GM18505 (cell line): ENCODE measurements around the gene SFTPA1.
"Not testable (repeated sequence)": the region's sequence is repeated elsewhere in the genome, so short reads cannot be mapped to it uniquely, and the experiment has no call there.

Experiments used
- ATAC-seq: cut with Tn5 transposase; IDR thresholded peaks from one replicate; pipeline ENCODE4 v1.9.1; 2021; ENCODE audit not compliant: unreplicated experiment
- POLR2A ChIP-seq: IDR thresholded peaks from 4 replicates; pipeline ENCODE4 v1.6.1; 2011; ENCODE audit warnings: borderline replicate concordance; ENCODE audit not compliant: insufficient read depth, insufficient read length; ENCODE audit errors: extremely low read depth

SFTPA1 gene

DNA sequence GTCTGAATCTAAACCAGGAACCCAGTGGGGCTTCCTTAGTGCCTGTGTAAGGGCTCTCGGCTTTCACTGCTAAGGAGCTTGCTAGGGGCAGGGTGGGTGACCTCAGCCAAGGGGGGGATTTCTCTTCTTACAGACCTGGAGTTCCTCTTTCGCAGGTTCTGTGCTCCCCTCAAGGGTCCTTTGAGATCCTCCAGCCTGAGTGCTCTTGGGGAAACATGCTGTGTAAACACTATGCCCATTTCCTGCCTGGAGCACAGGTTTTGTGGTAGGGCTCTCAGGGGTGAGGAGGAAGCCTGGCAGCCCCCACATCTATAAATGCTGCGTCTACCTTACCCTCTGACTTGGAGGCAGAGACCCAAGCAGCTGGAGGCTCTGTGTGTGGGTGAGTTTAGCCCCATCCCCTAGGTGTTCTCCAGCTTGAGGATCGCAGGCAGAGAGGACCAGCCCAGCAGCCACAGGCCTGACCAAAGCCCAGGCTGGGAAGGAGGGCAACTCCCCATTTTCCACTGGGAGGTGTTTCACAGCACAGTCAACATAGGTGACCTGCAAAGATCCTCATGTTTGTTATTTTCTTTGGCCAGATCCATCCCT is at the start of gene SFTPA1:
Gene SFTPA1, plus strand, starts transcription at position 339 of the 591 bp plus-strand sequence. CDS start 887 bp downstream, outside the sequence.
- ATAC-seq: no peak
- no peak for TF ChIP-seq POLR2A

DNA sequence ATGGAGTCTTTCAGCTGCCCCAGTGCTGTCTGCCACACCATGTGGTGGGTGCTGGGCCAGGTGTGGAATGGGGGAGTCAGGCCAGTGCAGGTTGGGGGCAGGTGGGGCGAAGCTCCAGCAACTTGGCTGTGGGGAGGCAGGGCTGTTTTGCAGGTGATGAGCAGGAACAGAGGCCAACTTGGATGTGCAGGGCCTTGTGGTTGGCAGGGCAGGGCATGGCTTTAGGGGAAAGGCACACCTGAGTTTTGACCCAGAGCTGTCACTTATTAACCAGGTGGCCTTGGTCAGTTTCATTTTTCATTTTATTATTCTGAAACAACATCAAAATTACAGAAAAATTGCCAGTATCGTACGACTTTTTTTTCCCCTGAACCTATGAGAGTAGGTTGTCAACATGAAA is 49.5 kb upstream of the SFTPA1 start:
- TF ChIP-seq POLR2A: no peak
- no peak for ATAC-seq

- ATAC-seq: peak; percentile 85
- no peak for TF ChIP-seq POLR2A
Measured at GRCh38 chr10:79562135-79562756, 48.5 kb upstream of the SFTPA1 start.

DNA sequence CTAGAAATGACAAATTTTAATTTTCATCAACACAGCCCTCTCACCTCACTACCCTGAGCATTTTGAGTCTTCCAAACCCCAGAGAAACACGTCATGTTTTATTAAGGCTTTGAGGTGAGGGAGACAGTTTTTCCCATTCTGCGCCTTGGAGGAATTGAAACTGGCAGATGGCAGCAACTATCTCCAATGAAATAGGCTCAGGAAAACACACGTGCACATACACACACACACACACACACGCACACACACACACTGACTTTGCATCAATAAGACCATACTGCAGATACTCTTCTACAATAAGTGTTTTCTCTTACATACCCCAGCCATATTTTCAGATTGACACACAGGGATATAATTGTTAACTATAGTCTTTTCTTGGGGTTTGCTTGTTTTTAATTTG is 47.3 kb upstream of the SFTPA1 start:
- TF ChIP-seq POLR2A: no peak
- no peak for ATAC-seq

DNA sequence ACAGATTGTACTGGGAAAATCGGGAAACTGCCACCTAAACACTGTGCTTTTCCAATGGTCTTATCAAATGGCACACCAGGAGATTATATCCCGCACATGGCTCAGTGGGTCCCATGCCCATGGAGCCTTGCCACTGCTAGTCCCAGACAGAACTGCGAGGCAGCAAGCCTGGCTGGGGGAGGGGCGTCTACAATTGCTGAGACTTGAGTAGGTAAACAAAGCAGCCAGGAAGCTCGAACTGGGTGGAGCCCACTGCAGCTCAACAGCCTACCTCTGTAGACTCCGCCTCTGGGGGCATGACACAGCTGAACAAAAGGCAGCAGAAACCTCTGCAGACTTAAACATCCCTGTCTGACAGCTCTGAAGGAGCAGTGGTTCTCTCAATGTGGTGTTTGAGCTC is 40.1 kb upstream of the SFTPA1 start:
- ATAC-seq: not testable (repeated sequence)

- no peak for TF ChIP-seq POLR2A
- no peak for ATAC-seq
Measured at GRCh38 chr10:79579361-79579760, 31.4 kb upstream of the SFTPA1 start.

DNA sequence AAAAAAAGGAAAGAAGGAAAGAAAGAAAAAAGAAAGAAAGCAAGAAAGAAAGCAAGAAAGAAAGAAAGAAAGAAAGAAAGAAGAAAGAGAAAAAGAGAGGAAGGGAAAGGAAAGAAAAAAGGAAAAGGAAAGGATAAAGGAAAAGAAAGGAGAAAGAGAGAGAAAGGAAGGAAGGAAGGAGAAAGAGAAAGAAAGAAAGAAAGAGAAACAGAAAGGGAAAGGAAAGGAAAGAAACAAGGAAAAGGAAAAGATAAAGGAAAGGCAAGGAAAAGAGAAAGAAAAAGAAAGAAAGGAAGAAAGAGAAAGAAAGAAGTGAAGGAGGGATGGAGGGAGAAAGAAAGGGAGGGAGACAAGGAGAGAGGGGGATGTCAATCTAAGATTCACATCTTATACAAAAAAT is 29.7 kb upstream of the SFTPA1 start:
- no peak for ATAC-seq
- no peak for TF ChIP-seq POLR2A

DNA sequence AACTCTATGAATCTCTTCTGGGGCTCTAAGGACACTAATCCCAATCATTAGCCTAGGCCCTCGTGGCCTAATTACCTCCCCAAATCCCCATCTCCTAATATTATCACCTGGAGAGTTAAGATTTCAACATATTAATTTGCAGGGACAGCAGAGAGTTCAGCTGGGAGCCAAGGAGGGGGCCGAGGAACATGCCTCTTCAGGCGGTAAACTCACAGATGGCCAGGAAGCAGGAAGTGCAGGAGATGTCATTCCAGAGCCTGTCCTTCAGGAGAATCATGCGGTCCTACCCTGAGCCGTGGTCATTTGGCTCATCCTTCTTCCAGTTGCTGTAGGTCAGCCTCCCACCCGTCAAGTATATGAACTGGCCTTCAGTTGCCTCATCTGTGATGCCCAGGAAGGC is 28.6 kb upstream of the SFTPA1 start:
- TF ChIP-seq POLR2A: no peak
- ATAC-seq: no peak

GRCh38 chr10:79582954-79583353 is 27.8 kb upstream of the SFTPA1 start:
- not testable (repeated sequence) for ATAC-seq

DNA sequence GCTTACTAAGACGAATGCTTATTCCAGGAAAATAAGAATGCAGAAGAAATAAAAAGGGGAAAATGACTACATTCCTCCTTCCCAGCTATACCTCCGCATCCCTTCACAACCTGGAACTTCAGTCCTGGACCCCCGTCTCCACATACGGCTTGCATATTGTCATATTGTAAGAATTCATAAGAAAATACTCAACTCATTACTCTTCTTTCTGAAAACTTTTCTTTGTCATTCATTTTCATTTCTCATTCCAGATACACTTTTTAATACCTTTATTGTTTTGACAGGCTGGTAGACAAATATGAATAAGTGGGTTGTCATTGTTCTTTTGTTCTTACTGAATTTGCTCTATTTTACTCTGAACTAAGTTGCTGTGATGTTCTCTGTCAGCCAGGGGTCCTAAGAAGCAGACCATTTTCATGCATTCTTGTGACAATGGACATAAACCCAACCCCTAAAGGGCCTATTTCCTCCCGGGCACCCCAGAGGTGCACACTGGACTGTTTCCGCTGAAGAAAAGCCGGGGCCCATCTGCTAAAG is 27.2 kb upstream of the SFTPA1 start:
- ATAC-seq: no peak
- TF ChIP-seq POLR2A: no peak

DNA sequence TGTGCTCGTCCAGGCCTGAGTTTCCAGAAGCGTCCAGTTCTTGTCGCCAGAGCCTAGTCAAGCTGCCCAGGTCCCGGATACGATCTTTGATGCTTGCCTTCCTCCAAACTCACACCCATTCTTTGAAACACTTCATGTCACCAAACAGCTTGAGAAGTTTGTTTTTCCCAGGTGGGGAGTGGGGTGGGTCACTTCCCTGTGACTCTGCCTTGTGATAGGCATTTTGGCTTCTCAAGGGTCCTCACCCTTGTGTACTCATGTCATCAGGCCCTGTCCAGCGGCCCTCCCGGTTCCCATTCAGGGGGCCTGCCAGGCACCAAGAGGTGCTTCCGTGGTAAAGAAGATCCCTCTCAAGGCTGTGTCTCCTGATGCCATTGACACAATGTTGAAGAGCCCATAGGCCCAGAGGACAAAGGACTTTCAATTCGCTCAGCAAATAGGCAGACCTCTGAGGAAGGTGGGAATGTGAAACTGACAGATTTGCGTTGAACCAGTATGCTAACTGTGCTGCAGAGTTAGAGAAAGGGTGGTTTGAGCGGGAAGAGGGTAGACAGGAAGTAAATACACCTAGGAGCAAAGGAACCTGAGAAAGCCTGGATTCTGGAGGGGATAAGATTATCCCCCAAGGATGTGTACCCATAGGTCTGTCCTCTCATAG is 24.7 kb upstream of the SFTPA1 start:
- no peak for ATAC-seq
- no peak for TF ChIP-seq POLR2A

GRCh38 chr10:79586933-79587332 is 23.8 kb upstream of the SFTPA1 start:
- ATAC-seq: no peak
- no peak for TF ChIP-seq POLR2A

DNA sequence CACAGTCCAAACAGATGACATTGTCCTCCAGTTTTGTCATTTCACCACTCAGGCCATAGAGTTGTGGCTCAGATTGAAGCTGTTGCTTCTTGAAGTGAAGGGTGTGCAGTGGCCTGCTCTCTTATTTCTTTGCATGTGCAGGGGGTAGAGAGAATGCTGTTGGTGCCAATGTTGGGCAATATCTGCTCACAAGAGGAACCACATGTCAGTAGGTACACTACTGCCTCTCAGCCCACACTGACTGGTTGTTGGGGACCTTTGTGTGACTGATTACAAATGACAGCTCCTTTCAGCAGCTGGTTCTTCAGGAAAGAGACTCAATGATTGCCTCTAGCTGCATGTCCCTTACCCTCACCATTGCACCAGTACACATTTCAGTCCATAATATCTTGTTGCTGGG is 21.9 kb upstream of the SFTPA1 start:
- no peak for TF ChIP-seq POLR2A
- no peak for ATAC-seq

- no peak for ATAC-seq
- TF ChIP-seq POLR2A: no peak
Measured at GRCh38 chr10:79593377-79593776, 17.4 kb upstream of the SFTPA1 start.

DNA sequence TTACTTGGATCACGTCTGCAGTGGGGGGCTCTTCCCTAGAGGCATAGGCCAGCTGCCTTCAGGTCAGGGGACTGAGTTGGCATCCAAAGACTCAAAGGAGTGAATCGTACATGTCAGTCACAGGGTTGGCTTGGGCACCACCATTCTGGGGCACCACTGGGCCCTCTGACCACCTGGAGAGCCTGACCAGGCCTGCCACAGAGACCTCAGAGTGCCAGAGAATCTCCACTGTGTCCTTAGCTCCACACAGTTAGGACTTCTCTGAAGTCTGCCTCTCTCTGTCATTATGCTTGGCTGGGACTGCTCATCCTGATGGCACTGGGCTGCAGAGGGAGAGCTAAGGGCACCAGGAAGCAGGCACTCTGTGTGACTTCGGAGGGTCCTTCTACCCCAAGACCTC is 16.2 kb upstream of the SFTPA1 start:
- ATAC-seq: not testable (repeated sequence)
